Endometrium (tissue), 2 donors: Measurements from ENCODE around the gene COMMD2.

Experiments used
- FAIRE-seq: peaks from 2 replicates; lab custom pipeline; 2012; peaks lifted over from hg19 to GRCh38; lab: Jason Lieb, UNC
- donor health status: control.
- donor health status: control.

The COMMD2 gene

DNA sequence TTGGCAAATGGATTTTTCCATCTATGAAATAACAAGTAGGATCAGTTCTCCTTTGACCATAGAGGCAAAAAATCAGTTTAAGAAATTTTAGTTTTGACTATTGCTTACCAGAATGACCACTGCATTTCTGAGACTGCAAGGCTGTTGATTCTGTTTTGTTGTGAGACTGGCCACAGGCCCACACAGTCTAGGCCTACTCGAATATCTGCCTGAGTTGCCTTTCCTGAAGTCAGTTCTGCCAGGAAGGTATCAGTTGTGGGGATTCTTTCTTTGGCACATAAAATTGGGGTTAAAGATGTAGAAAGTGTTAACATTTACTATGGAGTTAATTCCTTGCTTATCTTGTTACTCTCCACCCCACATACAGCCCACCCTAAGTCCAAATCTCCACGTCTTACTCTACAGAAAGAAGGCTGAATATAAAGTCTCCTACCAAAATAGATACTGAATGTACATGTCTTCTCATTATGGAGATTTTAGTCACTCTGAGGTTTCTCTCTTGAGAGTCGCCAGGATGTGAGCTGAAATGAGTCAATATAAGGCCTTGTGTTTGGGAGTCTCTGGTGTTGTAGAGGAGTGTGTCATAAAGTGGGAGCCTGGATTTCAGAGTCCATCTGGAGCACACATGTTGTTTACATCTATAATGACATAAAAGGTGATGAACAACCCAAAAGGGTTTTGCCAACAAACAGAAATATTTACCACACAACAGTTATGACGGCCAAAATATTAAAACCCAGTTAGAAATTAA is 49.4 kb downstream of the COMMD2 start:
- FAIRE-seq = peak; percentile 96

DNA sequence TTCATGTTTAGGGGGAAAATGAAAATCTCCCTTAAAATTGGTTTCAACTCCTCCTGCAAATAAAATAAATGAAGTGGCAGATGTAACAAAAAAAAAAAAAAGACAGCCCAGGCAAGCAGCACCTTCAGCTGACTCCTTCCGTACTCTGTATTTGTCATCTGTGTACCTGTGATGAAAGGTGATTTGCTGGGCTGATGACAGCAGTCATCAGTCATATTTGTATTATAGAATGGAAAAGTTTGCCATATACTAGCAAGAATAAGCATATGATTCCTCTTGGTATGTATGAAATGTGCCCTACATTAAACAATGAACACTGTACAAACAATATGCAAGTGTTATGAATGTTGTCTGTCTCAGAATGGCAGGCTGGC is 50.3 kb downstream of the COMMD2 start:
- FAIRE-seq = no peak

DNA sequence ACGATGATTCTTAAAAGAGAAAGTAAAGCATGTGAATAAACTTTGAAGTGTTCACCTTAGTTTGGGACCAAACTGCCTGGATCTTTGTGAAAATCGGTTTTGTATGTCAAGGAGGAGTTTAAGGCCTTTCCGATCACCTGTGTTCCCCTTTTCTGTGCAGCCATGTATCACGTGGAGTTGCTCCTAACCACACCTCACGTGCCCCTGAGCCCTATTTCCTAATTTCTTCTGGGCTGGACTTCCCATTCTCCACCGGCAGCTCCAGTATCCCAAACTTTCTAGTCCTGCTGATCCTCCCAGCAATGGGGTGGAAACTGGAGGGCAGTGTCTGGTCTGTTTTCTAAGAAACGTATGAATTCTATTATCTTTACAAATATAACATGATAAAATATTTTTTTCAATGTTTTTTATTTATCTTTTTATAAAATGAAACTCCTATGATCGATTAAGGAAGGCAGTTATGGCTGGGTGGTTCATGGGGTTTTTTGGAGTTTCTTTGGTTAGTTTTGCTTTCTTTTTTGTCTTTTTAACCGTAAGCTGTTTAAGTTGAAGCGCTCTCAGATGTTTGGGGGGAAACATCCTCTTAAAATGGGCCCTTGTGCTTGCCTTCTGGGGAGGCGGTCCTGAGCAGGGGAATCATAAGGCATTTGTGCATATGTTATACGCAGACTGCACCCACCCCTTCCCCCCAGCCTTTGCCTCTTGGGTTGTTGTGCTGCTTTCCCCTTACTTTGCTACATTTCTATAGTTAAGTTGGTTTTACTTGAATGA is 50.9 kb downstream of the COMMD2 start:
- FAIRE-seq = no peak
